OCI-LY1 (cell line): ENCODE results near the gene ABI3.

Experiments used
- CTCF ChIP-seq: fragments of 200-600 bp; sonication (generic), shearing (Covaris generic); IDR thresholded peaks from 2 replicates; pipeline ENCODE4 v1.5.1; 2017; ENCODE audit warnings: mild to moderate bottlenecking, antibody characterized with exemption, low read length, moderate library complexity, mixed read lengths
- EZH2 ChIP-seq: fragments of 200-600 bp; sonication (generic), shearing (Covaris generic); IDR thresholded peaks from 2 replicates; pipeline ENCODE4 v1.8.0; 2017; ENCODE audit warnings: borderline replicate concordance, mixed run types, mild to moderate bottlenecking, antibody characterized with exemption, low read length, moderate library complexity, mixed read lengths

GRCh38 chr17:49229805-49230600 lies 19.5 kb downstream of the ABI3 start:
- TF ChIP-seq CTCF (no peak), EZH2 (no peak)
